Mucosa of gallbladder (tissue), 1 donor: ENCODE data around the gene MPRIP. TPM values are rescaled to one million over a fixed set of nuclear protein-coding genes. Genes with fewer than 3 reads are reported as not detected.
A peak's percentile ranks its signal among the peaks of the same experiment; 100 is the strongest.

Experiments used
- DNase-seq: peaks from one replicate; pipeline ENCODE4 v3.0.0-alpha.2; 2020; ENCODE audit warnings: low spot score
- total RNA-seq: library from RNA; stranded (reverse); gene quantifications from one replicate; pipeline ENCODE4 v1.2.1, GENCODE V29; 2021
- donor health status: DM: no; HTN: no; CAD: no.

MPRIP gene
- total RNA-seq, 1 donor from 2014 or later: 263 TPM

GRCh38 chr17:17229416-17230384 lies 187.4 kb downstream of the MPRIP start:
- no peak for DNase-seq

DNA sequence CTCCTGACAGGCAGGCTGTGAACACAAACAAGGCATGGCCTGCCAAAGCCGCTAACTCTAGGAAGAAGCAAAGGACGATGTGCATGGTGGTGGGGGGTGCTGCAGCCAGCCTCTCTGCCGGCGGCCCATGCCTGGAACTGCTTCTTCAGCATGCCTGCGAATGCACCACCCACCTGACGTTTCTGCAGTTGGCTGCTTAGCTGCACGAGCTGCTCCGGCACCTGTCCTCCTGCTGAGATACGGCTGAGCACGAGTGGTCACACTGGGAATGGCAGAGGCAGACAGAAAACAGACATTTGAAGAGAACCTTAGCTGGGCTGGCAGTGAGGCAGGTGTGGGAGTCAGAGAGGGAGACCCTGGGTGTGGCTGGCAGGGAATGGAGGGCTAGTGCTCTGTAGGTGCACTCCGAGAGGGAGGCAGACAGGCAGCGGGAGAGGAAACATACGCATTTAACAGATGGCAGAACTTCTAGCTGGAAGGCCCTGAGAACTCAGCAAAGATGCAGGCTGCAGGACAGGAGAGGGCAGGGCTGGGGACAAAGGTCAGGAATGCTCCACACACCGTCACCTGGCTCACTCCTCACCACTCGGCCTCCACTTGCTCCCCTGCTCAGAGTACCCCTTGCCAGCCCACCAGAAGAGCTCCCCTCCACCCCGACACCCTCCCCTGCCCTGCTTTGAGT lies 189.5 kb downstream of the MPRIP start:
- DNase-seq: no peak

DNA sequence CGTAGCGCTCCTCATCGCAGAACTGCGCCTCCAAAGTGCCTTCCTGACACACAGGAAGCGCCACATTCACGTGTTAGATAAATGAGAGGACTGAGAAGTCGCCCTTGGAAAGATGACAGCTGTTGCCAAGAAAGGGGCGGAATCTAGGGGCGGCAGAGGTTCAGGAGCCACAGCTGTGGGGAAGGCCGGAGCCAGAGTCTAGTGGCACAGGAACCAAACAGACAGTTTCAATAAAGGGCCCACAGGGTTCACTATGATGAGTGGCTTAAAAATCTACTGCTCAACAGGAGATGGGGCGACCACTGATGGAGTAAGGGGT lies 190.0 kb downstream of the MPRIP start:
- DNase-seq: no peak

- no peak for DNase-seq
Measured at GRCh38 chr17:17235212-17236174, 193.2 kb downstream of the MPRIP start.

GRCh38 chr17:17236295-17237025 lies 194.2 kb downstream of the MPRIP start:
- DNase-seq: peak; percentile 14

DNA sequence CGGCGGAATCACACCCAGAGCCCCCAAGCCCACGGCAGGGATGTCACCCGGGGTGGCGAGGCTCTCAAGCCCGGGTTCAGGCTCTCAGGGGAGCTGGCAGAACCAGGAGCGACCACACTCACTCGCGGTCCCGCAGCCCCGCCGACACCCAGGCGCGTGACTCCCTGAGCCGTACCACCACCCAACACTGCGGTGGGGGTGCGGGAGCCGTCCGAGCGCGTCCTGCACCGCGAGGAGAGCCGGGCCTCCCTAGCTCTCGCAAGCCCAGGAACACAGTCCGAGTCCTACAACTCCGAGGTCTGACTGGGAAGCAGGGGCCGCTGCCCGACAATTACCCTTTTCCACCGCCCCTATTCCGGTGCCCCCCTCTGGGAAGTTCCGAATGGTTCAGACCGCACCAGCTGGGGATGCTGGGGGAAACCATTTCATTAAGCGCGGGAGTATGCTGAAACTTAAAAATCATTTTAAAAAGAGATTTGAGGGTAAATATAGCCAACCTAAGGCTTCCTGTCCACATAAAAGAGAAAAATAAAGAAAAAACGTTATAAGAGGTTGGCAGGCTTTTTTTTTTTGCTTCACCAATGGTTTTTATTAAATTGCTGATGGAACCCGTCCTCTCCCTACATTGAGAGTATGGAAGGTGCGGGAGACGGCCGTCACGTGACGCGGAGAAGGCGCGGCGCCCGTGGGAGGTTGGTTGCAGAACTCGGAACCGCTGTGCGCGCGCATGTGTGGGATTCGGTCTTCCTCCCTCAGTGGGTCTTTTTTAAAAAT lies 195.0 kb downstream of the MPRIP start, which contains the start of gene FLCN:
TSS of gene FLCN (minus strand) at position 143 of the 774 bp plus-strand sequence. CDS start 9,031 bp downstream, outside the sequence.
- peak; percentile 92 for DNase-seq

GRCh38 chr17:17239832-17240231 lies 197.6 kb downstream of the MPRIP start:
- no peak for DNase-seq

DNA sequence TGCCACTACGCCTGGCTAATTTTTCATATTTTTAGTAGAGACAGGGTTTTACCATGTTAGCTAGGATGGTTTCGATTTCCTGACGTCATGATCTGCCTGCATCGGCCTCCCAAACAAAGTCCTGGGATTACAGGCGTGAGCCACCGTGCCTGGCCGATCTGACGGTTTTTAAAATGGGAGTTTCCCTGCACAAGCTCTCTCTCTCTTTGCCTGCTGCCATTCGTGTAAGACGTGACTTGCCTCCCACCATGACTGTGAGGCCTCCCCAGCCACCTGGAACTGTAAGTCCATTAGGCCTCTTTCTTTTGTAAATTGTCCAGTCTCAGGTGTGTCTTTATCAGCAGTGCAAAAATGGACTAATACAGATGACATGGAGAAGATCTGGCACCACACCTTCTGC lies 199.4 kb downstream of the MPRIP start:
- DNase-seq: no peak

DNA sequence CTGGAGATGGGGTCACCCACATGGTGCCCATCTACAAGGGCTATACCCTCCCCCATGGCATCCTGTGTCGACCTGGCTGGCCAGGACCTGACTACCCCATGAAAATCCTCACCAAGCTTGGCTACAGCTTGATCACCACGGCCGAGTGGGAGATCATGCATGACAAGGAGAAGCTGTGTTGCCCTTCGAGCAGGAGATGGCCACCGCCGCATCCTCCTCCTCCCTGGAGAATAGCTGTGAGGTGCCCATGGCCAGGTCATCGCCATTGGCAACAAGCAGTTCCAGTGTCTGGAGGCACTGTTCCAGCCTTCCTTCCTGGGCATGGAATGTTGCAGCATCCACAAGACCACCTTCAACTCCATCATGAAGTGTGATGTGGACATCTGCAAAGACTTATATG lies 200.0 kb downstream of the MPRIP start:
- DNase-seq: no peak

Other genes with a start within 250 kb of the MPRIP start
- 0.32 TPM for gene TNFRSF13B, start 70.3 kb upstream of the MPRIP start, total RNA-seq
- 6.4 TPM for gene PLD6, start 163.9 kb downstream of the MPRIP start, total RNA-seq
- 110 TPM for gene FLCN, start 194.7 kb downstream of the MPRIP start, total RNA-seq
- 43.8 TPM for gene COPS3, start 238.8 kb downstream of the MPRIP start, total RNA-seq